Neuronal stem cell (in vitro differentiated cells): Measurements from ENCODE around the gene ARHGAP42.

ENCODE experiments used
- DNase-seq: peaks from one replicate; pipeline ENCODE4 v3.0.0-alpha.2; 2013; ENCODE audit warnings: low spot score
- H2AFZ ChIP-seq: one replicate; pipeline ENCODE4 v1.6.1; 2013; ENCODE audit warnings: mild to moderate bottlenecking, low read length, inconsistent platforms
- H2AK5ac ChIP-seq: 2 replicates; pipeline ENCODE4 v1.6.1; 2013; ENCODE audit warnings: low read depth, mild to moderate bottlenecking, inconsistent platforms, low read length, moderate library complexity, mixed read lengths
- H2BK120ac ChIP-seq: 2 replicates; pipeline ENCODE4 v1.6.1; 2013; ENCODE audit warnings: low read depth, mild to moderate bottlenecking, inconsistent platforms, low read length, moderate library complexity, mixed read lengths
- H2BK12ac ChIP-seq: one replicate; pipeline ENCODE4 v1.6.1; 2013; ENCODE audit warnings: low read length, inconsistent platforms
- H2BK15ac ChIP-seq: 2 replicates; pipeline ENCODE4 v1.6.1; 2013; ENCODE audit warnings: mild to moderate bottlenecking, low read length, inconsistent platforms, mixed read lengths
- H2BK5ac ChIP-seq: one replicate; pipeline ENCODE4 v1.6.1; 2013; ENCODE audit warnings: inconsistent platforms, mild to moderate bottlenecking, low read length, moderate library complexity
- H3K14ac ChIP-seq: one replicate; pipeline ENCODE4 v1.6.1; 2013; ENCODE audit warnings: low read length, inconsistent platforms
- H3K18ac ChIP-seq: 2 replicates; pipeline ENCODE4 v1.6.1; 2013; ENCODE audit warnings: low read length, inconsistent platforms
- H3K23ac ChIP-seq: 2 replicates; pipeline ENCODE4 v1.6.1; 2013; ENCODE audit warnings: low read depth, mild to moderate bottlenecking, mixed read lengths, low read length, inconsistent platforms; ENCODE audit not compliant: poor library complexity
- H3K27ac ChIP-seq: replicated peaks from 3 replicates; pipeline ENCODE4 v1.5.1; 2013; ENCODE audit warnings: low read length, inconsistent platforms
- H3K27me3 ChIP-seq, 3 experiments: 2 replicates each; pipeline ENCODE4 v1.6.1; 2013; ENCODE audit warnings: low read length in 3 of 3, mild to moderate bottlenecking in 2 of 3, inconsistent platforms in 1 of 3, low read depth in 1 of 3, mixed read lengths in 1 of 3, moderate library complexity in 1 of 3; ENCODE audit not compliant: control insufficient read depth in 3 of 3, insufficient read depth in 3 of 3
- H3K36me3 ChIP-seq, 2 donors: replicated peaks in 1 of 2; 2 replicates each; pipeline ENCODE4 v1.6.1; 2013; ENCODE audit warnings: low read length in 2 of 2; ENCODE audit not compliant: control insufficient read depth in 2 of 2, insufficient read depth in 2 of 2
- H3K4ac ChIP-seq: 2 replicates; pipeline ENCODE4 v1.6.1; 2013; ENCODE audit warnings: inconsistent platforms, mild to moderate bottlenecking, low read length, moderate library complexity
- H3K4me1 ChIP-seq, 2 donors: 1 replicate in 1 of 2; 2 replicates in 1 of 2; pipeline ENCODE4 v1.6.1; 2013; ENCODE audit warnings: low read length in 2 of 2, low read depth in 1 of 2; ENCODE audit not compliant: control insufficient read depth in 2 of 2, insufficient read depth in 1 of 2
- H3K4me2 ChIP-seq: one replicate; pipeline ENCODE4 v1.6.1; 2013; ENCODE audit warnings: mild to moderate bottlenecking, low read length, inconsistent platforms; ENCODE audit not compliant: insufficient read depth, poor library complexity, severe bottlenecking
- H3K4me3 ChIP-seq, 2 donors: 2 replicates each; pipeline ENCODE4 v1.5.1; 2013; ENCODE audit warnings: low read length in 2 of 2, mild to moderate bottlenecking in 2 of 2, inconsistent platforms in 1 of 2, moderate library complexity in 1 of 2
- H3K79me1 ChIP-seq: one replicate; pipeline ENCODE4 v1.6.1; 2013; ENCODE audit warnings: low read depth, mild to moderate bottlenecking, inconsistent platforms, low read length, moderate library complexity
- H3K9ac ChIP-seq: one replicate; pipeline ENCODE4 v1.6.1; 2013; ENCODE audit warnings: mild to moderate bottlenecking, low read depth, low read length, inconsistent platforms; ENCODE audit not compliant: poor library complexity
- H3K9me3 ChIP-seq, 2 donors: replicated peaks in 1 of 2; 2 replicates each; pipeline versions ENCODE3 to v1.6.1; 2013; ENCODE audit warnings: low read length in 2 of 2, mild to moderate bottlenecking in 2 of 2, inconsistent platforms in 1 of 2, low read depth in 1 of 2, mixed read lengths in 1 of 2, moderate library complexity in 1 of 2; ENCODE audit not compliant: control insufficient read depth in 2 of 2, insufficient read depth in 1 of 2
- H4K8ac ChIP-seq: one replicate; pipeline ENCODE4 v1.6.1; 2013; ENCODE audit warnings: low read depth, mild to moderate bottlenecking, inconsistent platforms, low read length, moderate library complexity
- H4K91ac ChIP-seq: one replicate; pipeline ENCODE4 v1.6.1; 2013; ENCODE audit warnings: low read length, low read depth, mild to moderate bottlenecking, inconsistent platforms; ENCODE audit not compliant: poor library complexity
- WGBS, 2 donors: extraction: QIAGEN DNeasy Blood & Tissue Kit; methylation state at CpG; one replicate each; pipeline ENCODE4 v1.1.7; 2013; ENCODE audit warnings: missing lambda C conversion rate in 2 of 2, mixed read lengths in 1 of 2; ENCODE audit not compliant: insufficient read length in 2 of 2, insufficient replicate concordance in 1 of 2; ENCODE audit errors: extremely low coverage in 2 of 2; 5-methylcytosine and 5-hydroxymethylcytosine counted together

Gene ARHGAP42

GRCh38 chr11:100978939-100979338 lies 291.9 kb downstream of the ARHGAP42 start:
- DNase-seq = no peak
- peaks cover 0 to 4% of the 10 kb centered on the region in 2 donors for H3K36me3 ChIP-seq

GRCh38 chr11:100980156-100980555 lies 293.1 kb downstream of the ARHGAP42 start:
- no peak for DNase-seq
- H3K4me2 ChIP-seq = no peak overlapping the region
- no peaks in the 10 kb centered on the region for H3K9me3 ChIP-seq
- H3K79me1 ChIP-seq = no peaks in the 10 kb centered on the region
- no peak overlapping the region for H2BK15ac ChIP-seq
- no peak overlapping the region for H3K4me3 ChIP-seq
- no peak overlapping the region for H3K9ac ChIP-seq
- no peak overlapping the region for H3K27ac ChIP-seq
- no peaks in the 10 kb centered on the region for H3K27me3 ChIP-seq
- WGBS, 2 donors = no CpG with 5 or more reads among the region's 3 CpGs
- no peak overlapping the region for H2BK120ac ChIP-seq
- no peak overlapping the region for H2BK5ac ChIP-seq
- no peak overlapping the region for H2BK12ac ChIP-seq
- H3K36me3 ChIP-seq = no peaks in the 10 kb centered on the region
- H3K4me1 ChIP-seq = peaks cover 0 to 2% of the 10 kb centered on the region in 2 donors
- no peak overlapping the region for H3K4ac ChIP-seq
- no peak overlapping the region for H2AK5ac ChIP-seq
- H2AFZ ChIP-seq = no peak overlapping the region
- no peak overlapping the region for H3K23ac ChIP-seq
- H4K91ac ChIP-seq = no peak overlapping the region
- H4K8ac ChIP-seq = no peak overlapping the region
- H3K14ac ChIP-seq = no peak overlapping the region
- no peak overlapping the region for H3K18ac ChIP-seq

More at GRCh38 chr11:100978939-100979338, 291.9 kb downstream of the ARHGAP42 start:
- Histone ChIP-seq H2BK12ac (no peak overlapping the region), H2AK5ac (no peak overlapping the region), H3K14ac (no peak overlapping the region), H4K91ac (no peak overlapping the region), H3K4ac (no peak overlapping the region), H2BK15ac (no peak overlapping the region), H3K4me1 (peaks cover 0 to 2% of the 10 kb centered on the region in 2 donors), H3K18ac (no peak overlapping the region), H4K8ac (no peak overlapping the region), H3K23ac (no peak overlapping the region), H3K27ac (no peak overlapping the region), H3K4me3 (no peak overlapping the region), H2AFZ (no peak overlapping the region), H2BK5ac (no peak overlapping the region), H3K27me3 (no peaks in the 10 kb centered on the region), H3K9me3 (no peaks in the 10 kb centered on the region), H3K9ac (no peak overlapping the region), H3K79me1 (no peaks in the 10 kb centered on the region), H3K4me2 (no peak overlapping the region), H2BK120ac (no peak overlapping the region)
- no CpG with 5 or more reads among the region's 2 CpGs for WGBS, 2 donors

DNA sequence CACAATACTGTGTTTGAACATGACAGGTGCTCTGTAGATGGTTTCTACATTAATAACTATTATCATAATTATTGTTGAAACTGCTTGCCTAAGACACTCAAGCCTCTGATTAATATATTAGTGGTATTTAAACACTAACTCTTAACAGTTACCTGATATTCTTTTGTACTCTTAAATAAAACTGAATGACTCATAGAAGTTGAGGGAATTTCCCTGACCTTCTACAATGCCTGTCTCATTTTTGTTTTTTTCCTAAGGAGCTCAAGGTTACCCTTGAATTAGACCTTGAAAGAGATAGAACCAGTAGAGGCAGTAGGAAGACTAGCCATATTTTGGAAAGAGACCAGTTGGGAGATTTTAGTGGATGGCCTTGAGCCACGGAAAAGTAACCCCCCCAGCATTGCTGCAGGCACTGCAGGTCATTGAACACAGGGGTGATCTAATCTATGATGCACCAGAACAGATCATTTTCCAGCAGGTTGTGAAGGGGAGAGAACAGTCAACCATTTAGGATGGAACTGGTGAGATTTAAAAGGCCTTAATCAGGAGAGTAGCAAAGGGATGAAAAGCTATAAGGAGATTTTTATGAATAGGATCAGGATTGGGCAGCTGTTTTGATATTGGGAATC lies 294.2 kb downstream of the ARHGAP42 start:
- Histone ChIP-seq H3K4ac (no peak overlapping the region), H3K27ac (no peak overlapping the region), H3K4me3 (no peak overlapping the region), H3K18ac (no peak overlapping the region), H2BK5ac (no peak overlapping the region), H3K36me3 (no peaks in the 10 kb centered on the region), H2BK120ac (no peak overlapping the region), H3K9me3 (no peaks in the 10 kb centered on the region), H2AK5ac (no peak overlapping the region), H3K23ac (no peak overlapping the region), H3K4me1 (peaks cover 0 to 2% of the 10 kb centered on the region in 2 donors), H3K14ac (no peak overlapping the region), H4K91ac (no peak overlapping the region), H2BK12ac (no peak overlapping the region), H2AFZ (no peak overlapping the region), H3K4me2 (no peak overlapping the region), H3K79me1 (no peaks in the 10 kb centered on the region), H3K9ac (no peak overlapping the region), H2BK15ac (no peak overlapping the region), H3K27me3 (no peaks in the 10 kb centered on the region), H4K8ac (no peak overlapping the region)
- no peak for DNase-seq
- no CpG with 5 or more reads among the region's 1 CpG for WGBS, 2 donors

GRCh38 chr11:100984668-100985067 lies 297.6 kb downstream of the ARHGAP42 start:
- Histone ChIP-seq H3K36me3 (no peaks in the 10 kb centered on the region), H2AK5ac (no peak overlapping the region), H3K14ac (no peak overlapping the region), H3K4me2 (no peak overlapping the region), H3K4me3 (no peak overlapping the region), H3K9ac (no peak overlapping the region), H3K4ac (no peak overlapping the region), H4K91ac (no peak overlapping the region), H3K23ac (no peak overlapping the region), H3K9me3 (no peaks in the 10 kb centered on the region), H2BK15ac (no peak overlapping the region), H2BK5ac (no peak overlapping the region), H3K4me1 (no peaks in the 10 kb centered on the region), H3K27me3 (no peaks in the 10 kb centered on the region), H3K27ac (no peak overlapping the region), H2BK120ac (no peak overlapping the region), H4K8ac (no peak overlapping the region), H3K18ac (no peak overlapping the region), H3K79me1 (no peaks in the 10 kb centered on the region), H2BK12ac (no peak overlapping the region), H2AFZ (no peak overlapping the region)
- WGBS, 2 donors = no CpG with 5 or more reads among the region's 3 CpGs
- DNase-seq = no peak
